Medulla oblongata (tissue), 1 donor: ENCODE results near the gene MCM7.

Experiments used
- DNase-seq: peaks from one replicate; pipeline ENCODE4 v3.0.0-alpha.2; 2015; ENCODE audit errors: extremely low spot score

Gene MCM7

DNA sequence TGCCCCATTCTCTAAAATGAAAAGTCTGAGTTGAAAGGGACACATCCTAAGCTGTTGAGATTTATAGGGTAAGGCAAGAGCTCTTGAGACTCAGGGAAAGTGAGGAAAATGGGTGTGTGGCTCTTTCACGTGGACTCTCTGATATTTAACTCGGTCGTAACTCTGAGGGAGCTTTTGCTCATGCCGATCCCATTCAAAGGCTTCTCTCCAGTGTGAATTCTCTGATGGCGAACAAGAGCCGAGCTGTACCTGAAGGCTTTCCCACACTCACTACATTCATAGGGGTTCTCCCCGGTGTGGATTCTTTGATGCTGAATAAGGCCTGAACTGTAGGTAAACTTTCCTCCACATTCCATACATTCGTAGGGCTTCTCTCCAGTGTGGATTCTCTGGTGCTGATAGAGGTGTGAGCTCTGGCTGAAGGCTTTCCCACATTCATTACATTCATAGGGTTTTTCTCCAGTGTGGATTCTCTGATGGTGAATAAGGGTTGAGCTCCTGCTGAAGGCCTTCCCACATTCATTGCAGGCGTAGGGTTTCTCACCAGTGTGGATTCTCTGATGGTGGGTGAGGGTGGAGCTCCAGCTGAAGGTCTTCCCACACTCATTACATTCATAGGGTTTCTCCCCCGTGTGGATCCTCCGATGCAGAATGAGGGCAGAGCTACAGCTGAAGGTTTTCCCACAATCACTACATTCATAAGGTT is 30.0 kb downstream of the MCM7 start:
- no peak for DNase-seq

DNA sequence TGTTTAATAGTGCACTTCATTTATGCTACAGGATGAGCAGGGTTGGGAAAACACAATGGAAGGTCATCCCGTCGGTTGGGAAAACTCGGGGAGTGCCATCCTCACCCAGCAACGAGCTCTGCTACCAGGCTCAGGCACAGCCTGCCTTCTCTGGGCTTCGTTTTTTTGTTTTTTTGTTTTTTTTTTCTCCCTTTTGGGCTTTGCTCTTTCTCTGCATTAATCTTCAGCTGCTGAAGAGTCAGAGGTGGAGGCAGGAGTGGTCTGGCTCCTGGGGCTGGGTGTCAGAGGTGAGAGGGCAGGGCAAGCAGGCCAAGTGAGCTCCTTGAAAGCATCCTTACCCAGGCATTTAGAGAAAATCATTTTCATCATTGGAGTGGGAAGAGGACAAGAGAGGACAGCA is 31.2 kb downstream of the MCM7 start:
- DNase-seq, result no peak

DNA sequence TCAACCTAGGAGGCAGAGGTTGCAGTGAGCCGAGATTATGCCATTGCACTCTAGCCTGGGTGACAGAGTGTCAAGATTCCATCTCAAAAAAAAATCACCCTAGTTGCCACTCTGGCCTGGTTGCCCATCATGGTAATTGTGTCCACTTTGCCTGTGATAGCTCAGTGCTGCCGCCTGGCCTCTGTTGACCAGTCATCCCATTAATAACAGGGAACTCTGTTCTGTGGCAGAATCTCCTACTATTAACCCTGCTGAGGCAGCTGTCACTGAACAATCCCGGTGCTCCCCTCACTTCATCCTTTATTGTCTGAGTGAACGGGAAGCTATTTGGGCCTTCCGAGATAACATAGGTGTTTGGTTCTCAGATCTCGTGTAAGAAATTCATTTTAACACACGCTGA is 34.2 kb downstream of the MCM7 start:
- no peak for DNase-seq

DNA sequence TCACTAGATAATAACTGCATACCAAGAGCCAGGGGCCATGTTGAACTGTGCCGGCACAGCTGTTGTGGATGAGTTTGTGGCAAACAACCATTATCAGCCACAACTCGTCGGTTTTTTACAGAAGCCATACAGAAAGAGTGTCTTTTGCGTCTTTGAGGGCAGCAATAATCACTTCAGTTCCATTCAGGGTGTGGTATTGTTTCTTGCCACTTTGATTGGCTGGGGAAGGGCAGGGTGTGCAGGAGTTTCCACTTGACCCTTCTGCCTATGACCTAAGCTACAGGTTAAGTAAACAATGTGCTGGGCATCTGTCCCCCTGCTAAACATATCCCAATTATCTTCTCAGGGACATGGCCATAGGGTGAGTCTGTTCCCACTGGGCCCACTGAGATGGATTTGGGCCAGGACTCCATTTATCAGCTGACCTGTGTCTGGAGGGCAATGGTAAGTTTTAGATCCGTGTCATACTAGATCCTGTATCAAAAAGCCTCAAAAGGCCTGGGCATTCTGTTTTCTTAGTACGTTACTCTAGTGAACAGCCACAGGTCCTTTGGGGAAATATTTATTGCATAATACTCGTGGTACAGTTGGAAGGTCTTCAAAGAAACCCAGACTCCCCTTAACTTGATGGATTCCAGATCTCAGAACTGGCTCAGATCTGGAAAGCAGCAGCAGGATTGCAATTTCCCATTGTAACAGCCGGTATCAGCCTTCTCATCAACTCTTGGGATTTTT is 35.6 kb downstream of the MCM7 start:
- DNase-seq, result no peak

DNA sequence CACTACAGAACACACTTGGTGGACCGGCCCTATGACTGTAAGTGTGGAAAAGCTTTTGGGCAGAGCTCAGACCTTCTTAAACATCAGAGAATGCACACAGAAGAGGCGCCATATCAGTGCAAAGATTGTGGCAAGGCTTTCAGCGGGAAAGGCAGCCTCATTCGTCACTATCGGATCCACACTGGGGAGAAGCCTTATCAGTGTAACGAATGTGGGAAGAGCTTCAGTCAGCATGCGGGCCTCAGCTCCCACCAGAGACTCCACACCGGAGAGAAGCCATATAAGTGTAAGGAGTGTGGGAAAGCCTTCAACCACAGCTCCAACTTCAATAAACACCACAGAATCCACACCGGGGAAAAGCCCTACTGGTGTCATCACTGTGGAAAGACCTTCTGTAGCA is 37.0 kb downstream of the MCM7 start:
- DNase-seq, result no peak

DNA sequence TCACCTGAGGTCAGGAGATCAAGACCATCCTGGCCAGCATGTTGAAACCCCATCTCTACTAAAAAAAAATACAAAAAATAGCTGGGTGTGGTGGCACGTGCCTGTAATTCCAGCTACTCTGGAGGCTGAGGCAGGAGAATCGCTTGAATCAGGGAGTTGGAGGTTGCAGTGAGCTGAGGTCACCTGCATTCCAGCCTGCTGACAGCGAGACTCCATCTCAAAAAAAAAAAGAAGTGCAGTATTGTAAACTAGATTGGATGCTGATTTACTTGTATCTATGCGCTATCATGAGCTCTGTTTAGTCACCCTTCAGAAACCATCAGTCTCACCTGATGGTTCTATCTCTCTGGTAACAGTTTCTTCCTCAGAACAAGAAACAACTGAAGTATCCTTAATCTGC is 37.8 kb downstream of the MCM7 start:
- no peak for DNase-seq

DNA sequence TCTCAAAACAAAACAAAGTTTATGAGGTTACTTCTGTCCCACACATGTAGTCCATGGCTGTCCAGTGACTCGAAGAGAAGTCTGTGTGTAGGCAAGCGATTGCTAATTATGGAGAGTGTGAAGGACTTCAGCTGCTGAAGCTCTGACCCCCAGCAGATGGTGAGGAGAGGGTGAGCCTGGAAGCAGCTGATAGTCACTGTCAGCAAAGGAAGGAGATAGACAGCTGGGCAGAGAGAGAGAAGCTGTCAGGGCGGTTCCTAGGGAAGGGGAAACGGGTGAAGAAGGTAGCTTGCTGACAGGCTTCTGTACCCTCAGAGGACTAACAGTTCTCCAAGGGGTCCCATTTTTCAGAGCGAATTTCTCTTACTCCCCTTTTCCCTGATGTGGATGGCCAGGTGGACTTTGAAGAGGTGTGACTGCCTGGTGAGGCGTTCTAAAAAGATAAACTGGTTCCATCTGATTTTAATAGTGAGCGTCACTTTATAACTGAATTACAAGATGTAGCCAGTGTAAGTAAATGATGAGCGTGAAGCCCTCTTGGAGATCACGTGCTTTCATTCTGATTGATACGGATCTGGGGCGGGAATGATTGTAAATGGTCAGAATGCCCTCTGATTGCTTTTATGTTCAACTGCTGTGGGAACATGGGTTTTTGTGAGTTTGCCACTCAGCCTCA is 39.5 kb downstream of the MCM7 start:
- DNase-seq, result no peak

DNA sequence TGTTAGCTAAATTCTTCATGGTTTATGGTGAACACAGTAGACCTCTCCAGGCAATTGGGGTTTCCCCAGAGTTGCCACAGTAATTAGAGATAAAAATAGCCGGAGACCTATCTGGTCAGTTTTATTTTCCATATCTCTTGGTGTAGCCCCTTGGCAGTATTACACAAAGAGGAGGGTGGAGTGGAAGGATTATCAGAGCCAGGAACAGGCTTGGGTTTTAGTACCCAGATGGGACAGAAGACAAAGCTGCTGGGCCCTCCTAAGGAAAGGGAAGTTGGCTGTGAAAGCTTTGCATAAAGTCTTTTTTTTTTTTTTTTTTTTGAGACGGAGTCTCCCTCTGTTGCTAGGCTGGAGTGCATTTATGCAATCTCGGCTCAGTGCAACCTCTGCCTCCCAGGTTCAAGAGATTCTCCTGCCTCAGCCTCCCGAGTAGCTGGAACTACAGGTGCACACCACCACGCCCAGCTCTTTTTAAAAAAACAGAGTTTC is 41.9 kb downstream of the MCM7 start:
- no peak for DNase-seq

DNA sequence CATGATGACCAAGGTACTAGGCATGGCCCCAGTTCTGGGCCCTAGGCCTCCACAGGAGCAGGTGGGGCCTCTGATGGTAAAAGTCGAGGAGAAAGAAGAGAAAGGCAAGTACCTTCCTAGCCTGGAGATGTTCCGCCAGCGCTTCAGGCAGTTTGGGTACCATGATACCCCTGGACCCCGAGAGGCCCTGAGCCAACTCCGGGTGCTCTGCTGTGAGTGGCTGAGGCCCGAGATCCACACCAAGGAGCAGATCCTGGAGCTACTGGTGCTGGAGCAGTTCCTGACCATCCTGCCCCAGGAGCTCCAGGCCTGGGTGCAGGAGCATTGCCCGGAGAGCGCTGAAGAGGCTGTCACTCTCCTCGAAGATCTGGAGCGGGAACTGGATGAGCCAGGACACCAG is 44.2 kb downstream of the MCM7 start:
- DNase-seq, result no peak

DNA sequence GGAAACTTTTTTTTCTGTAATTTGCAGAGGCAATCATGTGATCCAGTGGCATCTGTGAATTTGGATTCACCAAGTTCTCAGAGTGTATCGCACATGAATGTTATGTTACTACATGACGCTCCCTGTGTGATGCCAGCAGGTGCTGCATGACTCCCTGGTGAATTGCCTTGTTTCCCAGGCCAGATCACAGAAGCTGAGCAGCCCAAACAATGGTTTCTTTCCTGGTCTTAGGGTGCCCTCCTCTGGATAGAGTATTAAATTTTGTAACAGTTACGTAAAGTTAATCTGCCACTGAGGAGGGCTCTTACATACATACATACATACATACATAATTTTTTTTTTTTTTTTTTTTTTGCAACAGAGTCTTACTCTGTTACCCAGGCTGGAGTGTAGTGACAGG is 48.0 kb downstream of the MCM7 start:
- DNase-seq, result peak; percentile 93

DNA sequence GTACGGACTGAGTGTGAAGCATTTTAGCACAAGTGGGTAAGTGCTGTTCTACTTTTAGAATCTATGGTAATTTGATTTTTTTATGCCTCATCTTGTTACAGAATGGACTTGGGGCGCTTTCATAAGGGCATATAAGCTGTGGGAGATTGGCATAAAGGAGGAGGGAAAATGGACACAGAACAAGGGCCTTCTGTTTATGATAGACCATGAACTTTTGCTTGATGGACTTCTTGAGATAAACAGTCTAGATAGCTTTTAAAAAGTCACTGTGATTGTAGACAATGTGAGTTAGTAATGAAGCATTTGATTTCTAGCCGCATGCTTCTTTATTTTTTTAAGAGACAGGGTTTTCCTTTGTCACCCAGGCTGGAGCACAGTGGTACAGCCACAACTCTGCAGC is 49.6 kb downstream of the MCM7 start:
- DNase-seq, result no peak

DNA sequence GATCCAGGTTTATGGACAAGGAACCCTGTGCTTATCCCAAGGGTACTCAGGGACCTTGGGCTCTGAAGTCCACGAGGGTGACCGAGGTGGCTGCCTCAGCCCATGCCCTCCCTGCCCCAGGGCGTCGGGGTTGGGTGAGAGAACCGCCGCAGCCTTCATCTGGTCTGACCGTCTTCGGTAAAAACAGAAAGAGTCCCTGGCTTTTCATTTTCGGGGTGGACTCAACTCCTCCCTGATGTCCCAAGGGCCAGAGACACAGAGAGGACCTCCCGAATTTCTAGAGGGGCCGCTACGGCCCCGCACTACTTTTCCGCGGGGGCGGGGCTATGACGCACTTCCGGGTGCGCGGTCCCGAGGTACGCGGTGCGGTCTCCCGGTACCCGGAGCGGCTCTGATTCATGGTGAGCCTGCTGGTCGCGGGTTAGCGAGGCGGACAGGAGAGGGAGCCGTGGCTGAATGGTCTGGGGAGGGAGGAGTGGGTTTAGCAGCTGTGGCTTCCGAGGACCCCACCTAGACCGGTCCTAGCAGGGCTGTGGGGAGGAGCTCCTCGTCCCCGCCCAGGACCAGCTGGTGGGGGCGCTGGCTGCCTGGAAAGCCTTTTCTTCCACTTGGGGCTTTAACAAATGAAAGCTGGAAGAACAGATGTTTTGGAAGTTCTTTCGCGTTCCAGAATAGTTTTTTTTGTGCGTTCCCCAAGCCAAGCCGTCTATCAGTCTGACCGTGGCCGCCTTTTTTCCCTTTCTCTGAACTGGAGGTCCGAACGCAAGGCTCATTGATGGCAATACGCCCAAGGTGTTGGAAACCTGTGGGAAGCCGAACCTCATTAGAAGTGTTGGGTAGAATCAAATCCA is 51.5 kb downstream of the MCM7 start, which contains the start of gene ZSCAN21:
ZSCAN21 (plus strand) TSS at position 334 of the 851 bp plus-strand sequence. CDS start 7,233 bp downstream, outside the sequence.
- peak; percentile 83 for DNase-seq

DNA sequence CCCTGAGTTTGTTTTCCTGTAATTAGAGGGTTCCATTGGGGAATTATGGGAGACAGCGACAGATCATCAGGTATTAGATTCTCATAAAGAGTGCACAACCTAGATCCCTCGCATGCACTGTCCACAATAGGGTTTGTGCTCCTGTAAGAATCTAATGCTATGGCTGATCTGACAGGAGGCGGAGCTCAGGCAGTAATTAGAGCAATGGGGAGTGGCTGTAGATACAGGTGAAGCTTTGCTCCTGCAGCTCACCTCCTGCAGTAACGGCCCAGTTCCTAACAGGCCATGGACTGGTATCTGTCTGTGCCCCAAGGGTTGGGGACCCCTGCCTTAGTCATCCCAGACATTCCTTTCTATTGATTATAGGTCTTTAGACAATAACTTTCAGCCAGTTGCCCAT is 52.5 kb downstream of the MCM7 start:
- DNase-seq, result no peak

DNA sequence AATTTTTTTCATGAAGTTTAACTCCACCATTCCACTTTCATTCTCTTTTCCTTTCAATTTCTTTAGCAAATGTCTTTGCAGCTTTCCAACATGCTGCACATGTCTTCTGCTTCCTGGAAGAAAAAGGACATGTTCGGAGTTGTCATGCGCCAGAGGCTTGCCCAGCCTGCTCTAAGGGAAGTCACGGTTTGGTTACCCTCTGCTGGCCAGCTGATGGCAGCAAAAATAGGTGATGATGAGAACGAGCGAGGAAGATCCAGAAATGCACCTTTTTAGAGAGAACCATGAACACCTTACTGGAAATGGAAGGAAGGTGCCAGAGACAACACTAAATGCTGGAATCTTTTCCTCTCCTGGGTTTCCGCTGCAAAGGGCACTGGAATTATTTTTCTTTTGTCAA is 56.5 kb downstream of the MCM7 start:
- DNase-seq, result peak; percentile 39
